ENCODE measurements around the gene MRPL10. TPM values are rescaled to one million over a fixed set of nuclear protein-coding genes. Genes with fewer than 3 reads are reported as not detected.

Gene MRPL10
- polyA plus RNA-seq, 2 of the 4 experiments (the other 2 are of a cell fraction) = 62.8 to 97.7 TPM

GRCh38 chr17:47871048-47871447 is 39.7 kb upstream of the MRPL10 start:
- no peak for DNase-seq (ENCODE audit: low read depth in 1 of 2, low spot score in 1 of 2)
- Histone ChIP-seq H3K9me3 (no peaks in the 10 kb centered on the region), H3K4me3 (no peak overlapping the region), H3K4me2 (no peak overlapping the region), H3K4me1 (0 out of 3 replicates have a peak, but pooled peaks cover 6% of the 10 kb centered on the region), H3K27ac (no peak overlapping the region)
- FAIRE-seq = no peak
- no peak for ATAC-seq
- TF ChIP-seq REST (IDR thresholded peaks at IDR 0.05) (no peak), RARB (CRISPR knock-in tag; IDR thresholded peaks at IDR 0.05) (no peak), NPAS2 (CRISPR knock-in tag; IDR thresholded peaks at IDR 0.05; ENCODE audit: borderline replicate concordance) (no peak), PHF8 (IDR thresholded peaks at IDR 0.05; ENCODE audit: borderline replicate concordance, low read depth) (no peak), MAZ (IDR thresholded peaks at IDR 0.05; ENCODE audit: borderline replicate concordance, low read depth, low read length) (no peak), HOXA7 (CRISPR knock-in tag; IDR thresholded peaks at IDR 0.05) (no peak)
- CTCF ChIA-PET = interaction anchor here (1.2 to 17.0 kb wide), 6 partner anchors 9 to 105 kb away, joined by 3 to 224 read pairs (median 4); partner anchors contain the start of genes SCRN2 and SP6
- POLR2A ChIA-PET = interaction anchor here (0.8 kb wide), 1 partner anchor 25 kb away, joined by 4 read pairs; the partner anchor contains the start of gene SP2

GRCh38 chr17:47870056-47870455 is 38.7 kb upstream of the MRPL10 start:
- WGBS (ENCODE audit: missing lambda C conversion rate) = 0% methylated on average over 1 of the region's 1 CpG
- DNase-seq (ENCODE audit: low read depth in 1 of 2, low spot score in 1 of 2) (no peak), FAIRE-seq (no peak), ATAC-seq (0 out of 6 replicates have a peak, but pooled peaks of 1 of the 2 experiments have one; percentile 11)
- no peak for TF ChIP-seq KDM5A (IDR thresholded peaks at IDR 0.05)
- TF ChIP-seq POLR2AphosphoS2 (conservative IDR thresholded peaks at IDR 0.05; ENCODE audit: low read length) = no peak
- ChIA-PET CTCF (interaction anchor here (1.2 to 17.0 kb wide), 4 partner anchors 8 to 23 kb away, joined by 3 to 224 read pairs (median 114); partner anchors contain the start of genes SCRN2 and SP6), POLR2A (no interaction called here)
- no peak overlapping the region for H3K4me3 ChIP-seq
- 0 out of 3 replicates have a peak, but pooled peaks cover 2% of the 10 kb centered on the region for H3K4me1 ChIP-seq
- H3K9me3 ChIP-seq = no peaks in the 10 kb centered on the region
- no peak overlapping the region for H3K4me2 ChIP-seq
- H3K27ac ChIP-seq = no peak overlapping the region

- H3K4me2 ChIP-seq = no peak overlapping the region
- no peak overlapping the region for H3K27ac ChIP-seq
- no peak overlapping the region for H3K4me3 ChIP-seq
- FAIRE-seq (no peak), ATAC-seq (no peak), DNase-seq (ENCODE audit: low read depth in 1 of 2, low spot score in 1 of 2) (no peak)
- CTCF ChIA-PET = interaction anchor here (0.7 to 17.0 kb wide), 3 partner anchors 18 to 102 kb away, joined by 3 to 224 read pairs (median 224); partner anchors contain the start of genes CDK5RAP3, SCRN2 and SP6
- 47% methylated on average over 2 of the region's 2 CpGs for WGBS (ENCODE audit: missing lambda C conversion rate)
- H3K4me1 ChIP-seq = peaks cover 4% of the 10 kb centered on the region; the same call in 1 of the 3 replicates
- POLR2A ChIA-PET = interaction anchor here (1.0 kb wide), 1 partner anchor 102 kb away, joined by 3 read pairs; the partner anchor contains the start of gene CDK5RAP3
- no peak for TF ChIP-seq HMGXB4 (CRISPR knock-in tag; IDR thresholded peaks at IDR 0.05; ENCODE audit: borderline replicate concordance)
- no peak for TF ChIP-seq ESRRA (IDR thresholded peaks at IDR 0.05; ENCODE audit: borderline replicate concordance, low read length)
- no peak for TF ChIP-seq RARB (CRISPR knock-in tag; IDR thresholded peaks at IDR 0.05)
- no peak for TF ChIP-seq MAX (IDR thresholded peaks at IDR 0.05)
- no peak for TF ChIP-seq ZSCAN20 (CRISPR knock-in tag; IDR thresholded peaks at IDR 0.05)
- TF ChIP-seq KDM1A (IDR thresholded peaks at IDR 0.05; ENCODE audit: low read depth) = no peak
- no peak for TF ChIP-seq ATOH8 (CRISPR knock-in tag; IDR thresholded peaks at IDR 0.05; ENCODE audit: low read depth)
- TF ChIP-seq ZNF302 (CRISPR knock-in tag; IDR thresholded peaks at IDR 0.05) = no peak
- no peak for TF ChIP-seq GATA3 (IDR thresholded peaks at IDR 0.05; ENCODE audit: borderline replicate concordance)
- no peak for TF ChIP-seq HEYL (CRISPR knock-in tag; IDR thresholded peaks at IDR 0.05)
- no peak for TF ChIP-seq EP300 (IDR thresholded peaks at IDR 0.05)
- TF ChIP-seq MYC (IDR thresholded peaks at IDR 0.05; ENCODE audit: borderline replicate concordance, low read length) = no peak
- peaks cover 2% of the 10 kb centered on the region; the same call in 1 of the 3 replicates for H3K9me3 ChIP-seq
Measured at GRCh38 chr17:47869114-47869513, 37.8 kb upstream of the MRPL10 start.
